H9 (cell line): ENCODE data around the gene MANSC4. TPM values are rescaled to one million over a fixed set of nuclear protein-coding genes. Genes with fewer than 3 reads are reported as not detected.

Source experiments
- DNase-seq: peaks from one replicate; pipeline ENCODE4 v3.0.0-alpha.2; 2017
- H2AFZ ChIP-seq: one replicate; pipeline ENCODE4 v1.6.1; 2013; ENCODE audit warnings: mild to moderate bottlenecking, low read length, control low read depth, moderate library complexity
- H2AK5ac ChIP-seq: 2 replicates; pipeline ENCODE4 v1.6.1; 2013; ENCODE audit warnings: low read length, control low read depth, mixed read lengths; ENCODE audit not compliant: insufficient read length
- H2BK120ac ChIP-seq: one replicate; pipeline ENCODE4 v1.6.1; 2013; ENCODE audit warnings: low read depth, mild to moderate bottlenecking, low read length, control low read depth, inconsistent platforms; ENCODE audit not compliant: poor library complexity, severe bottlenecking
- H2BK12ac ChIP-seq: 2 replicates; pipeline ENCODE4 v1.6.1; 2013; ENCODE audit warnings: low read length, control low read depth, mixed read lengths, low read depth; ENCODE audit not compliant: insufficient read length
- H2BK15ac ChIP-seq: 2 replicates; pipeline ENCODE4 v1.6.1; 2013; ENCODE audit warnings: low read depth, low read length, control low read depth
- H2BK20ac ChIP-seq: one replicate; pipeline ENCODE4 v1.6.1; 2013; ENCODE audit warnings: low read depth, mild to moderate bottlenecking, low read length, control low read depth, inconsistent platforms; ENCODE audit not compliant: poor library complexity, severe bottlenecking
- H2BK5ac ChIP-seq: 2 replicates; pipeline ENCODE4 v1.6.1; 2013; ENCODE audit warnings: low read length, control low read depth, mixed read lengths; ENCODE audit not compliant: insufficient read length
- H3K14ac ChIP-seq: 2 replicates; pipeline ENCODE4 v1.6.1; 2013; ENCODE audit warnings: low read length, control low read depth; ENCODE audit not compliant: insufficient read depth
- H3K18ac ChIP-seq: 2 replicates; pipeline ENCODE4 v1.6.1; 2013; ENCODE audit warnings: low read depth, mild to moderate bottlenecking, mixed read lengths, low read length, control low read depth; ENCODE audit not compliant: insufficient read length
- H3K23ac ChIP-seq: 2 replicates; pipeline ENCODE4 v1.6.1; 2013; ENCODE audit warnings: low read length, control low read depth, mixed read lengths, low read depth; ENCODE audit not compliant: insufficient read length
- H3K23me2 ChIP-seq: 2 replicates; pipeline ENCODE4 v1.6.1; 2013; ENCODE audit warnings: low read depth, mild to moderate bottlenecking, mixed read lengths, low read length, control low read depth; ENCODE audit not compliant: insufficient read length, poor library complexity, severe bottlenecking
- H3K27ac ChIP-seq: 2 replicates; pipeline ENCODE4 v1.5.1; 2013; ENCODE audit warnings: low read length, control low read depth, mixed read lengths, low read depth; ENCODE audit not compliant: insufficient read length
- H3K27me3 ChIP-seq: 2 replicates; pipeline ENCODE4 v1.6.1; 2013; ENCODE audit warnings: low read length, control low read depth, inconsistent platforms; ENCODE audit not compliant: insufficient read depth
- H3K4ac ChIP-seq: 2 replicates; pipeline ENCODE4 v1.6.1; 2013; ENCODE audit warnings: low read depth, mild to moderate bottlenecking, control low read depth, inconsistent platforms, low read length, moderate library complexity
- H3K4me1 ChIP-seq: 2 replicates; pipeline ENCODE4 v1.6.1; 2013; ENCODE audit warnings: low read length, control low read depth, inconsistent platforms; ENCODE audit not compliant: insufficient read depth
- H3K4me2 ChIP-seq: 2 replicates; pipeline ENCODE4 v1.6.1; 2013; ENCODE audit warnings: low read length, control low read depth, mixed read lengths; ENCODE audit not compliant: insufficient read length, insufficient read depth
- H3K56ac ChIP-seq: 2 replicates; pipeline ENCODE4 v1.6.1; 2013; ENCODE audit warnings: low read depth, mild to moderate bottlenecking, mixed read lengths, low read length, control low read depth; ENCODE audit not compliant: insufficient read length
- H3K79me1 ChIP-seq: 2 replicates; pipeline ENCODE4 v1.6.1; 2013; ENCODE audit warnings: low read depth, mild to moderate bottlenecking, moderate library complexity, low read length, control low read depth, inconsistent platforms; ENCODE audit not compliant: insufficient read depth, poor library complexity, severe bottlenecking
- H3K79me2 ChIP-seq: 2 replicates; pipeline ENCODE4 v1.6.1; 2013; ENCODE audit warnings: low read length, control low read depth, inconsistent platforms; ENCODE audit not compliant: insufficient read depth
- H3K9ac ChIP-seq: 2 replicates; pipeline ENCODE4 v1.6.1; 2013; ENCODE audit warnings: low read length, control low read depth, mixed read lengths; ENCODE audit not compliant: insufficient read length; ENCODE audit errors: extremely low read depth
- H3K9me3 ChIP-seq: one replicate; pipeline ENCODE4 v1.6.1; 2013; ENCODE audit warnings: low read depth, low read length, inconsistent platforms; ENCODE audit not compliant: control insufficient read depth
- H3T11ph ChIP-seq: one replicate; pipeline ENCODE4 v1.6.1; 2013; ENCODE audit warnings: mild to moderate bottlenecking, low read length, control low read depth, inconsistent platforms
- H4K20me1 ChIP-seq: one replicate; pipeline ENCODE4 v1.6.1; 2013; ENCODE audit not compliant: control insufficient read depth, insufficient read length, insufficient read depth
- H4K5ac ChIP-seq: 2 replicates; pipeline ENCODE4 v1.6.1; 2013; ENCODE audit warnings: low read depth, mild to moderate bottlenecking, mixed read lengths, low read length, control low read depth; ENCODE audit not compliant: insufficient read length
- H4K8ac ChIP-seq: replicated peaks from 2 replicates; pipeline ENCODE4 v1.6.1; 2013; ENCODE audit warnings: low read length, control low read depth, mixed read lengths, low read depth; ENCODE audit not compliant: insufficient read length
- H4K91ac ChIP-seq: 2 replicates; pipeline ENCODE4 v1.6.1; 2013; ENCODE audit warnings: low read depth, mild to moderate bottlenecking, moderate library complexity, mixed read lengths, low read length, control low read depth; ENCODE audit not compliant: insufficient read length
- H3K27ac Mint-ChIP-seq, 3 experiments: 2 replicates in 2 of 3; 3 replicates in 1 of 3; pipeline ENCODE4 v1.8.0; 2020 to 2021; ENCODE audit warnings: mixed read lengths in 3 of 3, mild to moderate bottlenecking in 1 of 3, moderate library complexity in 1 of 3
- H3K27me3 Mint-ChIP-seq: 2 replicates; pipeline ENCODE4 v1.8.0; 2021; ENCODE audit warnings: low read depth, mild to moderate bottlenecking, moderate library complexity, mixed read lengths
- H3K36me3 Mint-ChIP-seq, 3 experiments: 2 replicates in 2 of 3; 3 replicates in 1 of 3; pipeline ENCODE4 v1.8.0; 2020 to 2021; ENCODE audit warnings: low read depth in 3 of 3, mixed read lengths in 3 of 3; ENCODE audit not compliant: insufficient read depth in 1 of 3
- H3K4me1 Mint-ChIP-seq, 2 experiments: 2 replicates each; pipeline ENCODE4 v1.8.0; 2020; ENCODE audit warnings: mixed read lengths in 2 of 2
- H3K4me3 Mint-ChIP-seq, 2 experiments: 2 replicates in 1 of 2; 3 replicates in 1 of 2; pipeline ENCODE4 v1.8.0; 2020 to 2021; ENCODE audit warnings: mild to moderate bottlenecking in 2 of 2, mixed read lengths in 2 of 2, moderate library complexity in 1 of 2
- H3K9me3 Mint-ChIP-seq, 2 experiments: 2 replicates in 1 of 2; 3 replicates in 1 of 2; pipeline ENCODE4 v1.8.0; 2020; ENCODE audit warnings: mild to moderate bottlenecking in 2 of 2, mixed read lengths in 2 of 2, moderate library complexity in 1 of 2
- CTCF ChIP-seq: fragments of 200-600 bp; sonication (generic); conservative IDR thresholded peaks from 3 replicates; pipeline ENCODE4 v1.8.0; 2021; ENCODE audit warnings: antibody characterized with exemption, mild to moderate bottlenecking
- WGBS: extraction: QIAGEN DNeasy Blood & Tissue Kit; methylation state at CpG from one replicate; pipeline ENCODE4 v1.1.7; 2013; ENCODE audit warnings: missing lambda C conversion rate, low lambda C conversion rate, mixed read lengths; ENCODE audit not compliant: insufficient read length; ENCODE audit errors: extremely low coverage; 5-methylcytosine and 5-hydroxymethylcytosine counted together
- total RNA-seq: library from RNA; stranded (reverse); gene quantifications from 2 replicates; pipeline ENCODE4 v1.2.1, GENCODE V29; 2021

Gene MANSC4
- total RNA-seq, 1 experiment from 2014 or later = not detected

DNA sequence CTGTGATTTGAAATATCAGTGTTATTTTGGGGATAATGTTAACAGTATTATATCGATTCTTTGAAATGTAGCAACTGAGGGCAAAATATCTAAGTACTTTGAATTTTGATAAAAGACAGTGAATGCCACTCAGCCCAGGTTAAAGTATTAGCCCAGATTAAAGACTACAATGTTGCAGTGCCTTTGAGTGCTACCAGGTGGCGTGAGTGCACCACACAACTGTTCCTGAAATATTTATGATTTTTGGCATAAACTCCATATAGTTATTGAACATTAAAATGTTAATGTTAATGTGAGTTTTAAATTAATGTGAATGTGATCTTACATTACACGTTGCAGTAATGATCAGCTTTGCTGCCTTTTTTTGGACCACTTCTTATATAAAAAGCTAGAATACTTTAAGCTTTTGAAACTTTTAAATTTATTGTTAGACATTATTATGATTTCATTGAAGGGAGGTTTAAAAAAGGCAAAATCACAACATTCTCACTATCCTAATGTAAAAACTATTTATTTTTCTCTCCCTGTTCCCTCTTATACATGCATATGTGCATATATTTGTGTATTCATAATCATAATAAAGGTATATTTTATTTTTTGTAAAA lies 46.9 kb downstream of the MANSC4 start:
- Histone ChIP-seq H2BK20ac (no peak overlapping the region), H3K23ac (no peak overlapping the region), H4K91ac (no peak overlapping the region), H2AK5ac (no peak overlapping the region), H3K9ac (no peak overlapping the region), H3T11ph (no peak overlapping the region), H3K4ac (no peak overlapping the region), H3K56ac (no peak overlapping the region), H3K79me1 (peaks cover 3% of the 10 kb centered on the region), H2BK12ac (no peak overlapping the region), H3K27me3 (no peaks in the 10 kb centered on the region), H2BK120ac (no peak overlapping the region), H2BK5ac (no peak overlapping the region), H3K4me1 (no peaks in the 10 kb centered on the region), H2AFZ (no peak overlapping the region), H3K14ac (no peak overlapping the region), H2BK15ac (no peak overlapping the region), H3K9me3 (no peaks in the 10 kb centered on the region), H3K79me2 (no peaks in the 10 kb centered on the region), H3K27ac (no peak overlapping the region), H4K20me1 (no peaks in the 10 kb centered on the region), H4K8ac (no peak overlapping the region), H4K5ac (no peak overlapping the region), H3K4me2 (no peak overlapping the region), H3K18ac (no peak overlapping the region), H3K23me2 (no peaks in the 10 kb centered on the region)
- Mint-ChIP-seq H3K4me1 (no peaks in the 10 kb centered on the region), H3K27me3 (no peaks in the 10 kb centered on the region), H3K4me3 (no peak overlapping the region), H3K9me3 (no peaks in the 10 kb centered on the region), H3K36me3 (peaks cover 2 to 44% (median 34%) of the 10 kb centered on the region in 3 experiments; a peak in 6 of 7 replicates), H3K27ac (no peak overlapping the region)
- peak; percentile 89 for TF ChIP-seq CTCF
- DNase-seq = no peak
- no CpG with 5 or more reads among the region's 3 CpGs for WGBS
